ENCODE results near the gene CTSZ.

- no peak for TF ChIP-seq CTCF (IDR thresholded peaks at IDR 0.05)
- TF ChIP-seq POLR2A (IDR thresholded peaks at IDR 0.05) = no peak
These were observed 21.4 kb downstream of the CTSZ start for GRCh38 chr20:58985656-58986055.
